ENCODE results near the gene VASN.

- TF ChIP-seq, protein P1, sequence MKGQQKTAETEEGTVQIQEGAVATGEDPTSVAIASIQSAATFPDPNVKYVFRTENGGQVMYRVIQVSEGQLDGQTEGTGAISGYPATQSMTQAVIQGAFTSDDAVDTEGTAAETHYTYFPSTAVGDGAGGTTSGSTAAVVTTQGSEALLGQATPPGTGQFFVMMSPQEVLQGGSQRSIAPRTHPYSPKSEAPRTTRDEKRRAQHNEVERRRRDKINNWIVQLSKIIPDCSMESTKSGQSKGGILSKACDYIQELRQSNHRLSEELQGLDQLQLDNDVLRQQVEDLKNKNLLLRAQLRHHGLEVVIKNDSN (CRISPR knock-in tag; IDR thresholded peaks at IDR 0.05), result no peak
- TF ChIP-seq ZNF589 (CRISPR knock-in tag; IDR thresholded peaks at IDR 0.05; ENCODE audit: low read depth), result no peak
- no peak for TF ChIP-seq NFE2L1 (tag; IDR thresholded peaks at IDR 0.05; ENCODE audit: borderline replicate concordance, low read depth)
- no peak for TF ChIP-seq RCOR1 (IDR thresholded peaks at IDR 0.05; ENCODE audit: borderline replicate concordance in 1 of 2, low read depth in 2 of 2, low read length in 2 of 2)
- no peak for TF ChIP-seq CBX5 (IDR thresholded peaks at IDR 0.05; ENCODE audit: borderline replicate concordance, low read depth)
- TF ChIP-seq HNRNPH1 (optimal IDR thresholded peaks at IDR 0.05; ENCODE audit: low read depth, low read length), result no peak
- TF ChIP-seq MLLT1 (IDR thresholded peaks at IDR 0.05), result no peak
- TF ChIP-seq ESRRA (IDR thresholded peaks at IDR 0.05; ENCODE audit: borderline replicate concordance, low read depth), result no peak
- TF ChIP-seq USF2 (CRISPR knock-in tag; IDR thresholded peaks at IDR 0.05), result no peak
- no peak for TF ChIP-seq NR2C1 (IDR thresholded peaks at IDR 0.05)
- no peak for TF ChIP-seq NR2C1 (tag; IDR thresholded peaks at IDR 0.05)
- TF ChIP-seq MXI1 (IDR thresholded peaks at IDR 0.05; ENCODE audit: low read depth, low read length), result no peak
Measured at GRCh38 chr16:4390266-4391260, 18.9 kb downstream of the VASN start.

All from K562 (cell line).